Astrocyte (in vitro differentiated cells and primary cell): ENCODE data around the gene TNFRSF25. TPM values are rescaled to one million over a fixed set of nuclear protein-coding genes. Genes with fewer than 3 reads are reported as not detected.

Experiments
- DNase-seq: peaks from one replicate; pipeline ENCODE4 v3.0.0-alpha.2; 2010; ENCODE audit warnings: low read depth
- FAIRE-seq: peaks from 2 replicates; lab custom pipeline; 2011; peaks lifted over from hg19 to GRCh38; lab: Jason Lieb, UNC
- H2AFZ ChIP-seq: 2 replicates; pipeline ENCODE4 v1.6.0; 2012; ENCODE audit warnings: low read depth, low read length, inconsistent platforms
- H3K27ac ChIP-seq: 2 replicates; pipeline ENCODE4 v1.5.1; 2011; ENCODE audit warnings: low read depth, low read length, inconsistent platforms
- H3K27me3 ChIP-seq: 2 replicates; pipeline ENCODE4 v1.6.0; 2011; ENCODE audit warnings: low read length, inconsistent platforms; ENCODE audit not compliant: insufficient read depth
- H3K36me3 ChIP-seq: 2 replicates; pipeline ENCODE4 v1.5.1; 2011; ENCODE audit warnings: low read length, inconsistent platforms; ENCODE audit not compliant: insufficient read depth
- H3K4me1 ChIP-seq: 2 replicates; pipeline ENCODE4 v1.5.1; 2011; ENCODE audit warnings: low read length, inconsistent platforms; ENCODE audit not compliant: insufficient read depth
- H3K4me2 ChIP-seq: 2 replicates; pipeline ENCODE4 v1.6.0; 2012; ENCODE audit warnings: low read length, inconsistent platforms
- H3K4me3 ChIP-seq: 2 replicates; pipeline ENCODE4 v1.5.1; 2011; ENCODE audit warnings: low read depth, mild to moderate bottlenecking, low read length, inconsistent platforms; ENCODE audit not compliant: insufficient read depth
- H3K79me2 ChIP-seq: 2 replicates; pipeline ENCODE4 v1.6.0; 2012; ENCODE audit warnings: mild to moderate bottlenecking, low read length, inconsistent platforms; ENCODE audit not compliant: insufficient read depth
- H3K9ac ChIP-seq: 2 replicates; pipeline ENCODE4 v1.6.0; 2012; ENCODE audit warnings: mild to moderate bottlenecking, low read length, inconsistent platforms
- H3K9me3 ChIP-seq: 2 replicates; pipeline ENCODE4 v1.5.1; 2012; ENCODE audit warnings: low read depth, mild to moderate bottlenecking, low read length, inconsistent platforms; ENCODE audit not compliant: insufficient read depth
- H4K20me1 ChIP-seq: 2 replicates; pipeline ENCODE4 v1.6.0; 2012; ENCODE audit warnings: low read length, inconsistent platforms; ENCODE audit not compliant: insufficient read depth
- H3K27ac Mint-ChIP-seq: one replicate; pipeline ENCODE4 v1.8.0; 2021; ENCODE audit warnings: mild to moderate bottlenecking, mixed read lengths; ENCODE audit not compliant: unreplicated experiment
- H3K27me3 Mint-ChIP-seq: one replicate; pipeline ENCODE4 v1.8.0; 2021; ENCODE audit warnings: low read depth, mixed read lengths; ENCODE audit not compliant: unreplicated experiment
- H3K36me3 Mint-ChIP-seq: one replicate; pipeline ENCODE4 v1.8.0; 2021; ENCODE audit warnings: low read depth, mixed read lengths; ENCODE audit not compliant: unreplicated experiment
- H3K4me1 Mint-ChIP-seq: one replicate; pipeline ENCODE4 v1.8.0; 2021; ENCODE audit warnings: low read depth, mixed read lengths; ENCODE audit not compliant: unreplicated experiment
- H3K4me3 Mint-ChIP-seq: one replicate; pipeline ENCODE4 v1.8.0; 2021; ENCODE audit warnings: mild to moderate bottlenecking, moderate library complexity, mixed read lengths; ENCODE audit not compliant: unreplicated experiment
- H3K9me3 Mint-ChIP-seq: one replicate; pipeline ENCODE4 v1.8.0; 2021; ENCODE audit warnings: mild to moderate bottlenecking, mixed read lengths; ENCODE audit not compliant: unreplicated experiment
- EZH2 ChIP-seq: IDR thresholded peaks from 2 replicates; pipeline ENCODE4 v1.6.1; 2012; ENCODE audit warnings: mild to moderate bottlenecking, low read length, inconsistent platforms; ENCODE audit not compliant: insufficient read depth
- total RNA-seq: library from RNA; stranded (reverse); gene quantifications from 2 replicates; pipeline ENCODE4 v1.2.1, GENCODE V29; 2021
- TF ChIP-seq, protein P1 (sequence below): IDR thresholded peaks from 2 replicates; pipeline ENCODE4 v1.5.1; 2011; ENCODE audit warnings: low read depth, mild to moderate bottlenecking, inconsistent platforms, low read length, moderate library complexity; ENCODE audit not compliant: insufficient read depth

TNFRSF25 gene
- total RNA-seq, 1 donor from 2014 or later: 18.8 TPM

DNA sequence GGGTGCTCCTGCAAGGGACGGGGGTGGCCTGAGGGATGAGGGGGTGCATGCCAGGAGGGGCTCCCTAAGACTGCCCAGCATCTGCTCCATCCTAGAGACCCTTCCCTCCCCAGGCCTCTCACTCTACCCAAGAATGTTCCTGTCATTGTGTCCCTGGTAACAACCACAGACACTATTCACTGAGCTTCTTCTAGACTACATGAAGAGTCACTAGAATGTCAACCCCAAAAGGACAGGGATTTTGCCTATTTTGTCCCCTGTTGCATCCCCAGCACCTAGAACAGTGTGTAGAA, 2.9 kb downstream of the TNFRSF25 start:
- Mint-ChIP-seq H3K27ac (peak overlapping the region; percentile 58), H3K27me3 (peaks cover 5% of the 10 kb centered on the region), H3K36me3 (peaks cover 22% of the 10 kb centered on the region), H3K9me3 (peaks cover 2% of the 10 kb centered on the region), H3K4me1 (no peaks in the 10 kb centered on the region), H3K4me3 (no peak overlapping the region)
- H3K27me3 ChIP-seq: no peaks in the 10 kb centered on the region
- TF ChIP-seq, protein P1, sequence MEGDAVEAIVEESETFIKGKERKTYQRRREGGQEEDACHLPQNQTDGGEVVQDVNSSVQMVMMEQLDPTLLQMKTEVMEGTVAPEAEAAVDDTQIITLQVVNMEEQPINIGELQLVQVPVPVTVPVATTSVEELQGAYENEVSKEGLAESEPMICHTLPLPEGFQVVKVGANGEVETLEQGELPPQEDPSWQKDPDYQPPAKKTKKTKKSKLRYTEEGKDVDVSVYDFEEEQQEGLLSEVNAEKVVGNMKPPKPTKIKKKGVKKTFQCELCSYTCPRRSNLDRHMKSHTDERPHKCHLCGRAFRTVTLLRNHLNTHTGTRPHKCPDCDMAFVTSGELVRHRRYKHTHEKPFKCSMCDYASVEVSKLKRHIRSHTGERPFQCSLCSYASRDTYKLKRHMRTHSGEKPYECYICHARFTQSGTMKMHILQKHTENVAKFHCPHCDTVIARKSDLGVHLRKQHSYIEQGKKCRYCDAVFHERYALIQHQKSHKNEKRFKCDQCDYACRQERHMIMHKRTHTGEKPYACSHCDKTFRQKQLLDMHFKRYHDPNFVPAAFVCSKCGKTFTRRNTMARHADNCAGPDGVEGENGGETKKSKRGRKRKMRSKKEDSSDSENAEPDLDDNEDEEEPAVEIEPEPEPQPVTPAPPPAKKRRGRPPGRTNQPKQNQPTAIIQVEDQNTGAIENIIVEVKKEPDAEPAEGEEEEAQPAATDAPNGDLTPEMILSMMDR: no peak
- no peak for TF ChIP-seq EZH2
- H2AFZ ChIP-seq: no peak overlapping the region
- H3K9me3 ChIP-seq: no peaks in the 10 kb centered on the region
- H3K36me3 ChIP-seq: peaks cover 3% of the 10 kb centered on the region
- no peak overlapping the region for H3K27ac ChIP-seq
- no peaks in the 10 kb centered on the region for H3K79me2 ChIP-seq
- no peak overlapping the region for H3K4me3 ChIP-seq
- DNase-seq (no peak), FAIRE-seq (no peak)
- peaks cover 45% of the 10 kb centered on the region for H4K20me1 ChIP-seq
- no peak overlapping the region for H3K9ac ChIP-seq
- H3K4me1 ChIP-seq: no peaks in the 10 kb centered on the region
- no peak overlapping the region for H3K4me2 ChIP-seq

DNA sequence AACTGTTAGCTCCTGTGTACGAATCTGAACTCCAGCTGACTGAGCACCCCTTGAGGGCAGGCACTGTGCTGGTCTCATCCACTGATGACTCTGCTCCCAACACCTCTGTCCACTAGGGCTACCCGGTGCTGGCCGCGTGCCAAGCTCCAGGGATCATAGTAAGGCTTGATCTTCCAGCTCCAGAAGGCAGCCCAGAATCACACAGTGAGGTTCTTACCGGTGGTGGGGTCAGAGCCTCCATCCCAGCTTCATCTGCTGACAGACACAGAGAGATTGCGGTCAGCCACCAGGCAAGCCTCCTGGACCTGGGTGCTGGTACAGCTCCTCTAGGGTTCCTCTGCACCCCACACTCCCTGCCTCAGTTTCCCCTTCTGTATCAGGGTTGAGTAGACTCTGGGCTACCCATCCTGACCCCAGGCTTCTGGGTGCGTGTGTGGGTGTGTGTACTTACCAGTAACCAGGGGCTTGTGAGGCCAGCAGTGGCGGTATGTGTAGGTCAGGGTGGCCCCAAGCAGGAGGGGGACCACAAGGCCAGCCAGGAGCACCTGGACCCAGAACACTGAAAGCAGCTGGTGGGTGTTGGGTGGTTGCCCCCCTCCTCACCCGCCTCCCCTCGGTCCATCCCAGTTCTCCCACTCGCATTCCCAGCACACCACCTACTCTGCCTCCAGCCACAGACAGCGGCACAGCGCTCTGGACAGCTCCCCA, 3.4 kb downstream of the TNFRSF25 start:
- Mint-ChIP-seq H3K27me3 (peaks cover 5% of the 10 kb centered on the region), H3K4me3 (no peak overlapping the region), H3K9me3 (peaks cover 2% of the 10 kb centered on the region), H3K36me3 (peaks cover 20% of the 10 kb centered on the region), H3K4me1 (no peaks in the 10 kb centered on the region), H3K27ac (peak overlapping the region; percentile 58)
- no peaks in the 10 kb centered on the region for H3K79me2 ChIP-seq
- no peak overlapping the region for H3K4me3 ChIP-seq
- H3K9me3 ChIP-seq: no peaks in the 10 kb centered on the region
- DNase-seq (no peak), FAIRE-seq (no peak)
- H3K27ac ChIP-seq: no peak overlapping the region
- peaks cover 44% of the 10 kb centered on the region for H4K20me1 ChIP-seq
- H3K36me3 ChIP-seq: peaks cover 3% of the 10 kb centered on the region
- no peak for TF ChIP-seq EZH2
- TF ChIP-seq, protein P1: no peak
- no peak overlapping the region for H3K9ac ChIP-seq
- H3K27me3 ChIP-seq: no peaks in the 10 kb centered on the region
- no peaks in the 10 kb centered on the region for H3K4me1 ChIP-seq
- no peak overlapping the region for H3K4me2 ChIP-seq
- no peak overlapping the region for H2AFZ ChIP-seq
